T-helper 2 cell (primary cell): ENCODE results near the gene THEM5.
"Not testable (repeated sequence)": the region's sequence is repeated elsewhere in the genome, so short reads cannot be mapped to it uniquely, and the experiment has no call there.

Source experiments
- DNase-seq, 5 experiments: peaks; one replicate each; pipeline versions ENCODE4 v3.0.0 to v3.0.0-alpha.2; 2012 to 2022
- total RNA-seq, 2 donors: gene quantifications; one replicate each; lab custom pipeline; 2026; lab: John Stamatoyannopoulos, UW

Gene THEM5
- 0 reads per million in 2 donors for total RNA-seq

GRCh38 chr1:151853411-151853943 is at the start of gene THEM5:
Gene THEM5 (minus strand): TSS chr1:151853712. CDS start chr1:151853565, 147 bp downstream.
- DNase-seq, result peak in 1 of 5 experiments; percentile 32

- no peak for DNase-seq
Observed at GRCh38 chr1:151902858-151903257, 49.3 kb upstream of the THEM5 start.

DNA sequence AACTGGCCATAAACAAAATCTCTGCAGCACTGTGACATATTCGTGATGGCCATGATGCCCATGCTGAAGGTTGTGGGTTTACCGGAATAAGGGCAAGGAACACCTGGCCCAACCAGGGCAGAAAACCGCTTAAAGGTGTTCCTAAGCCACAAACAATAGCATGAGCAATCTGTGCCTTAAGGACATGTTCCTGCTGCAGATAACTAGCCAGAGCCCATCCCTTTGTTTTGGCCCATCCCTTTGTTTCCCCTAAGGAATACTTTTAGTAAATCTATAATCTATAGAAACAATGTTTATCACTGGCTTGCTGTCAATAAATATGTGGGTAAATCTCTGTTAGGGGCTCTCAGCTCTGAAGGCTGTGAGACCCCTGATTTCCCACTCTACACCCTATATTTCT is 47.3 kb upstream of the THEM5 start:
- not testable (repeated sequence) for DNase-seq

- DNase-seq, result peak in 4 of 5 experiments; percentile 13 to 93 (median 66)
Observed at GRCh38 chr1:151898519-151898991, 45.0 kb upstream of the THEM5 start.

DNA sequence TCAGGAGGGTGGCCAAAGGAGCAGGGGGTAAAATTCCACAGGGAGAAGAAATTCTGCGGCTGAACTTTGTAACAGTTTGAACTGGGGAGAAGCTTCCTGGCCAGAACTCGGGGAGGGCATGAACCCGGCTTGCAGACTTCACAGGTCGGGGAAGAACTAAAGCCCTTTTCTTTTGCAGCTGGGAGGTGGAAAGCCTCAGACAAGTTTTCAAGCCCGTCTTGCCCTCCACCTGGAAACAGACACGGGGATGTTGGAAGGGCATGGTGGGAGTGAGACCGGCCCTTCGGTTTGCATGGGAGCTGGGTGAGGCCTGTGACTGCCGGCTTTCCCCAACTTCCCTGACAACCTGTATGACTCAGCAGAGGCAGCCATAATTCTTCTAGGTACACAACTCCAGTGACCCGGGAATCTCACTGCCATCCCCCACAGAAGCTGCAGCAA is 44.5 kb upstream of the THEM5 start:
- DNase-seq, result no peak

GRCh38 chr1:151893176-151893924 is 39.8 kb upstream of the THEM5 start:
- no peak for DNase-seq

DNA sequence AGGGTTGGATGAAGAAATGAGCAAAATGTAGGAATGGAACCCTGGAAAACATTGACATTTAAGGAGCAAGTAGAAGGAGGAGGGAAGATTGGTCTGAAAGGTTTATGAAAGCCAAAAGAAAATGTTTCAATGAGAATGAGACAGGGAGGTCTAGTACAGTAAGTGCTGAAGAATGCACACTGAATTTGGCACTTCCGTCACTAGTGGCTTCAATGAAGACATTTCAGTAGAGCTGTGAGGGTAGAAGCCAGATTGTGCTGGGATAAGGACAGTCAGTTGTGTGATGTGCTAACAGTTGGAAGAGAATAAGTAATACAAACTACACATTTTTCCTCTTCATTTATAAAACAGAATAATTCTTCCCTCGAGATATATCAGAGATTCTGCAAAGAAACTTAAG is 38.7 kb upstream of the THEM5 start:
- DNase-seq, result peak in 1 of 5 experiments; percentile 53

DNA sequence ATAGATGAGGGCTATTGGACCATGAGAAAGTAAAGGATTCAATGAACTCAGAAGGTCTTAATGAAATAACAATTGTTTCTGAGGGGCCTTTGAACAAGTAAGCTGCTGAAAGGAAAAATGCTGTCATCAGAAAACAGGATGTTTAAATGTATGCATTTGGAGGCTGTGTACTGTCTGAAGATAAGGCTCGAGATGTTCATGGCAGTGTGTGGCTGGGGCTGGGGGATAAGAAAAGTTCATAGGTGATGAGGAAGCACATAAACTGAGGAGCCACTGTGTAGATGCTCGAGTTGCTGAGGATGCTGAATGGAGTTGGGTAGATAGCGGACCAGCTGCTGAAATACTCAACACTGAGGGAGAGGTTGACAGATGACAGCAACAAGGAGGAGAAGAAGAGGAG is 38.0 kb upstream of the THEM5 start:
- DNase-seq, result no peak

- peak in 1 of 5 experiments; percentile 42 for DNase-seq
Observed at GRCh38 chr1:151888972-151889570, 35.6 kb upstream of the THEM5 start.

- no peak for DNase-seq
Observed at GRCh38 chr1:151887028-151887427, 33.5 kb upstream of the THEM5 start.

GRCh38 chr1:151885479-151885878 is 32.0 kb upstream of the THEM5 start:
- DNase-seq, result no peak

- DNase-seq, result not testable (repeated sequence)
Observed at GRCh38 chr1:151884879-151885278, 31.4 kb upstream of the THEM5 start.

DNA sequence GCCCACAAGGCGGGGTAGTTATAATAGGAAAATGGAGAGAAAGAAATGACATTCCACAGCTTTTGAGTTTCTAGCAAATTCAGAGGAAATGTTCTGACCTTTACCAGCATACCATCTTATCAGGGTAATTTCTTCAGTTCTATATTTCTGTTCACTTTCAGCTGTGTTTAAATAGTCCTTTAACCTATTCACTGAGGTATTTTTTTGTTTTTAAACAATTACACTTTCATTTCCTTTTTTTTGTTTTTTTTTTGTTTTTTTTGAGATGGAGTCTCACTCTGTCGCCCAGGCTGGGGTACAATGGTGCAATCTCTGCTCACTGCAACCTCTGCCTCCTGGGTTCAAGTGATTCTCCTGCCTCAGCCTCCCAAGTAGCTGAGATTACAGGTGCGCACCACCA is 30.9 kb upstream of the THEM5 start:
- DNase-seq, result not testable (repeated sequence)

DNA sequence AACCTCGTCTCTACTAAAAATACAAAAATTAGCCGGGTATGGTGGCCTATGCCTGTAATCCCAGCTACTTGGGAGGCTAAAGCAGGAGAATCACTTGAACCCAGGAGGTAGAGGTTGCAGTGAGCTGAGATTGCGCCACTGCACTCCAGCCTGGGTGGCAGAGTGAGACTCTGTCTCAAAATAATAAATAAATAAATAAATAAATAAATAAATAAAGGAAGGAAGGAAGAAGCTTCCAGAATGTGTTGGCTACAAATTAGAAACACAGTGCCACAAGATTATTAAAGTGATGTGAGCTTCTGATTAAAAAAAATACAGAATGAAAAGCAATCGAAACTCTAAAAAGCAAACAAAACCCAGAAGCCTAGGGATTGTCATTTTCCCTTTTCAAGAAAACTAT is 30.4 kb upstream of the THEM5 start:
- not testable (repeated sequence) for DNase-seq

GRCh38 chr1:151882918-151883317 is 29.4 kb upstream of the THEM5 start:
- not testable (repeated sequence) for DNase-seq

DNA sequence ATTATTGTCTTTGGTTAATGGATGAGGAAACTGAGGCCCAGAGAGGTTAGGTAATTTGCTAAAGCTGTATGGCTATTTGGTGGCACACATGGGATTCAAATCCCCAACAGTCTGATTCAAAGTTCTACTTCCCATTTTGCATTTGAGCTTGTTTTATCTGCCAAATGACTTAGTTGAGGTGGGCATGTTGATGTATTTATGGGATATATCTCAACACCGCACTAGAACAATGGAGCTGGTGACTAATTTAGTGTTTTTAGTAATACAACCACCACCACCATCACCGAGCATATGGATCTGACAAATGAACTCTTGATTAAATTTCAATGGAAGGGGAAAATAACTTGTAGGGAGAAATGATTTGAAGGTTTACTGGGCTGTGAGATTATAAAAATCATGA is 29.0 kb upstream of the THEM5 start:
- DNase-seq, result no peak

GRCh38 chr1:151881479-151881878 is 28.0 kb upstream of the THEM5 start:
- peak in 1 of 5 experiments; percentile 48 for DNase-seq

DNA sequence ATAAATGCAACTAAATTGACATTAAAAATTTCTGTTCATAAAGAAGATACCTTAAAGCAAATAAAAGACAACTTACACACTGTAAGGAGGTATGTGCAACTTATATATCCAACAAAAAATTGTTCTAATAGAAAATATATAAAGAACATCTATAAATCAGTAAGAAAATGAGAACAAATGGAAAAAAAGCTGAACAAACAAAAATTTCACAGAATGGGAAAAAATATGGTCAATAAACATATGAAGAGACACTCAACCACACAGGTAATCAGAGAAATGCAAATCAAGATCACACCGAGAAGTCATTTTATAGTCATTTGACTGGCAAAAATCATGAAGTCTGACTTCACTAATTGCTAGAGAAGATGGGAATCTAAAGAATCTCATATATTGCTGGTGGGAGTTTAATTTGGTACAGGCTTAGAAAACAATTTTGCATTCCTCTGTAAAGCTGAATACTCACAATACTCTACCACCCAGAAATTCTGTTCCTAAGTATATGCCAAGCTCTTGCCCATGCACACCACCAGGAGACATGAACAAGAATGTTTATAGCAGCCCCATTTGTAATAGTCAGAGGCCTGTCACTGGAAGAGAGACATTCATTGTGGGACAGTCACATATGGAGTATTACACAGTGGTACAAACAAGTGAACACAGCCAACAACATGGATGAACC is 22.0 kb upstream of the THEM5 start:
- no peak for DNase-seq

GRCh38 chr1:151872776-151873175 is 19.3 kb upstream of the THEM5 start:
- not testable (repeated sequence) for DNase-seq

GRCh38 chr1:151871284-151872030 is 17.9 kb upstream of the THEM5 start:
- DNase-seq, result no peak

- no peak for DNase-seq
Observed at GRCh38 chr1:151868486-151868885, 15.0 kb upstream of the THEM5 start.

- no peak for DNase-seq
Observed at GRCh38 chr1:151867765-151868411, 14.4 kb upstream of the THEM5 start.
